ENCODE results near the gene PDE1A.

Gene PDE1A

DNA sequence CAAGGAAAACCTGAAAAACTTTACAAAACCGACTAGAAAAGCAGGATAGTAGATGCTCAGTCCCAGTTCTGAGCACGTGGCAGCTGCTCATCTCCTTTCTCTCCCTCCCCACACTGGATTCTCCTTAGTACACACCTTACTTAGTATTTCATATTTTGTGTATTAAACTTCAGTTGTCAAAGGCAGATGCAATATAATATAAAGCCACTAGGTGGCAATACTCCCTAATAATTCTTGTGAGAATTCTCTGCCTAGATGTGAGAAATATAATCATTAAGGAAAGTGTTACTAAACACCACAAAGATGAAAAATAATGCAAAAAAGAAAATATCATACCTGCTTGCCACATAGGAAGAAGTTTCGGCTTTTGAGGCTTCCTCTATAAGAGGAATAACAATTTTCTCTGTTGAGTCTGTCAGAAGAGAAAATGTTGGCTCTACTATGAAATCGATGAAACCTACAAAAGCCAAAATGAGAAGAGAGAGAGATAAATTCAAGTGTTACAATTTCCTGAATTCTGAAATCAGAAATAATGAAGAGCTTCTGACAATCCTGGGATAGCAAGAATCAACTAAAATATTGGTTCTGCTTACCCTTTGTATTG is 240.6 kb downstream of the PDE1A start:
- no peak for DNase-seq

DNA sequence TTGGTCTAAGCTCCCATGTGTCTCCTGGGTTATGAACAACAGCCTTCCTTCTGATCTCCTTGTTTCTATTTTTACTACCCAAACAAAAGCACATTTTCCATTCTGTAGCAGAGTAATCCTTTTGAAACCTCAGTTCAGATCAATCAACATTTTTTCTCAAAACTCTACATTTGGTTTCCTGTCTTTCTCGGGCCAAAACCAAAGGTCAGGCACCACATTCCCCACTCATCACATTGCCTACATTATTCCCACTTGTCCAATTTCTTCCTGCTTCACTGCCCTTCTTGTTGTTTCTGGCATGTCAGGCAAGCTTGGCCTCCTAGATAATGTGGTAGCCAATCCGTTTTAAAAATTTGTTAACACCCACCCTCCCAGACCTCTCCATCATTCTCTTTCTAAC is 244.4 kb downstream of the PDE1A start:
- no peak for DNase-seq

DNA sequence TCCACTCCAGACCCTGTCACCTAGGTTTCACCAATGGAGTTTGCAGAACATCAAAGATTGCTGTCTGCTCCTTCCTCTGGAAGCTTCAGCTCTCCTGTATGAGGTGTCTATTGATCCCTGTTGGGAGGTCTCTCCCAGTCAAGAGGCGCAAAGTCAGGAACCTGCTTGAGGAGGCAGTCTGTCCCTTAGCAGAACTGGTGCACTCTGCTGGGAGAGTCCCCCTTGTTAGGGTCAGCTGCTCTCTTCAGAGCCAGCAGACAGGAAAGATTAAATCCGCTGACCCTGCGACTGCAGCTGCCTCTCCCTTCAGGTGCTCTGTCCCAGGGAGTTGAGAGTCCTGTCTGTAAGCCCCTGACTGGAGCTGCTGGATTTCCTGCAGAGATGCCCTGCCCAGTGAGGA is 245.5 kb downstream of the PDE1A start:
- DNase-seq, result no peak

DNA sequence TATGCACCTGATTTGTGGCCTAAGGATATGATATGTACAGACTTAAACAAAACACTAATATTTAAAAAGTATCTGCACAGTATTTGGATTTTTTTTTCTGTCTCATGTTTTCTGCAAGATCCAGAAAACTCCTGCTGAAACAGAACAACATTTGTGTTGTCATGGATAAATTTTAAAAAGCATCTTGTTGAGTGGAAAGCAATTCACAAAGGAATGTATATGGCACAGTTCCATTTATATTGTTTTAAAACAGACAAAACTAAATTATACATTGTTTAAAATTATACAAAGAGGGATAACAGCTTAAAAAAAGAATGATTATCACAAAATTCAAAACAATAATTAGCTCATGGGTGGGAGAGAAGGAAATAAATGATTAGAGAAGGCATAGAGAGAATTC is 247.7 kb downstream of the PDE1A start:
- no peak for DNase-seq

DNA sequence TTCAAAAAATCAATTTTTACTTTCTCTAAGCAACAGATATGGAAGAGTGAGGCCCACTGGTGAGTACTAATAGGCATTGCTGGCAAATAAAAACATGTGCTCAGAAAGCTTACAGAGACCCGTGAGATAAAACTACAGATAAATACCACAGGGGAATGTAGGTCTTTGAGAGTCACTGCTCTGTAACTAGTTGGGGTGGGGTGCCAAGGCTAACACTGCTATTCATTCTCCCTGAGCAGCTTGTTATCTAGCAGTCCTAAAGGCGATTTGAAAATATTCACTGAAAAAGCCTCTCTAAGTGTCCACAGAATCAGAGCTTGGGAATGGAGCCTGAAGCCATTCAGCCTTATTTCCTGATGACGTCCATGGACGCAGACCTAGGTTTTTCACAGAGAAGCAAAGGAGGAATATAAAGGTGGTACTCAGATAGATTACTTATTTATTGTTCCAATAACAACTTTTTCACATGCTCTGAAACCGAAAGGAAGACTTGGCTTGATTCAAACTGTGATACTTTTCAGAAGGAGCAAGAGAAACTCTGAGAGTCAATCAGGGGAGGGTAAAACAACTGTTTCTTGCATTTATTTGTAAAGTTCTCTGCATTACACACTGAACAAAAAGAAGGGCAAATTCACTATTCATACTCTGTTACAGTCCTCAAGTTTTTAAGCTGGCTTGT is 252.8 kb downstream of the PDE1A start:
- no peak for DNase-seq

DNA sequence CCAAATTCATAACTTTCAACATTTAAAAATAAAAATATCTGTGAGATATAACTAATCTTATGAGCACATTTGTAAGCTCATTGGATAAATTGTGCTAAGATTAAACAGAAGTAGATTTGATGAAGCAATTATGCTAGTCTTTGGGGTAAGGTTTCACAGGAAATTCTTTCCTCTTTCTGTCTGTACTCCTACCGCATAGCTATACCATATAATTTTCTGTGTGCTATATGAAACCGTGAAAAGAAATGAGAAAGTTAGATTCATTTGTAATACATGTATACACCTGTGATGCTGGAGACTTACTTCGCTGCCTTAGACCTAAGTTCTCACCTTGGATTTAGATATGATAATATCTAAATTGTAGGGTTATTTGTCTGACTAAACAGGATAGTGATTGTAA is 256.5 kb downstream of the PDE1A start:
- no peak for DNase-seq

DNA sequence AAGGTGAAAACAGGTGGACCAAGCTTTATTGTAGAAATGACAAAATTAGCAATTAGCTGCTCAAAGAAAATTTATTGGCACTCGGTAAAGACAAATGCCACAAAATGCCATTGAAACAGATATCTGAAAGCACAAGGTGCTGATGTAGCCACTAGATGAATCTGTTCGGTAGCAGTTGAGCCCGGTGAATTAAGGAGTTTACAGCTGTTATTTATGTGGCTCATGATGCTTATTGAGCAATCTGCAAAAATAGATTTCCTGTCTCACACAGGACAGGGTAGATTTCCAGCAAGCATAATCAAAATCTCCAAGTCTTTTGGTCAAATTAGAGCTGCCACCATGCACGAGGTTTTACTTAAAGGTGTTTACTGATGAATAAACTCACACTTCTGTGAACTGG is 259.0 kb downstream of the PDE1A start:
- no peak for DNase-seq

DNA sequence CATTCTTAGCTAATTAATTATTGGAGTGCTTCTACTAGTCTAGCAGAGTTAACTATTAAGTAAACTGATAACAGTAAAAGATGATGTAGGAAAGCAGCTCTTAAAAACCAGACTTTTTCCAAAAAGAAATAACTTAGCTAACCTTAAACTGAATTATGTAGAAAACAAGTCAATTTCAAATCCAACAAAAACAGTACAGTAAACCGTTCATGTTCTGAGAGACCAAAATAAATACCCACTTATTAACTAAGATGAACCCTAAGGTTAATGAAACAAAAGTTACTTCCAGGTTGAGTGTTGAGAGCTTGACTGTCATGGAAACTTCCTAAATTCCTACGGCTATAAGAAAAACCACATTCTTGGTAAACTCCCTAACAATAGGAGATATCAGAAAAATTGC is 260.0 kb downstream of the PDE1A start:
- DNase-seq, result no peak

DNA sequence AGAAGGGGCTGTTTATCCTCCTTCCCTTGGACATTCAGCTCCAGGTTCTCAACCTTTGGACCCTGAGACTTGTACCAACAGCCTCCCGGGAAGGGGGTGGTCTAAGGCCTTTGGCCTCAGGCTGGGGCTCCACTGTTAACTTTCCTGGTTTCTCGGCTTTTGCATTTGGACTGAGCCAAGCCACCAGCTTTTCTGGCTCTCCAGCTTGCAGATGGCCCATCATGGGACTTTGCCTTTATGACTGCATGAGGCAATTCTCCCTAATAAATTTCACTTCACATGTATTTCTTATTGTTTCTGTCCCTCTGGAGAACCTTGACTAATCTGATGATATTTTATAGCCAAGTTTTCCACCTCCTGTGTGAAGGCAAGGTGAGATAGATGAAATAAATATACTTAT is 260.4 kb downstream of the PDE1A start:
- DNase-seq, result no peak

DNA sequence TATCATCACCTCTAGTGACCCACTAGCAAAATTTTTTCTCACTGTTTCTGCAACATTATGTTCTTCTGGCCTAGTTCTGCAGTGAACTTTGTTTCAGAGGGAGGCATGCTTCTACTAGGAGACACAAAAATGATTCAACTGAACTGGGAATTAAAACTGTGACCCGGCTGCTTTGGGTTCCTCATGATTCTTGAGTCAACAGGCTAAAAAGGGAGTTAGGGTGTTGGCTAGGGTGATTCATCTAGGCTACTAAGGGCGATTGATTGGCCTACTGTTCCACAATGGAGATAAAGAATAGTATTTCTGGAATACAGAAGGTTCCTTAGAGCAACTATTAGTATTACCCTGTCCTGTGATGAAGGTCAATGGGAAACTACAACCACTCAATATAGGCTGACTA is 261.6 kb downstream of the PDE1A start:
- DNase-seq, result no peak

DNA sequence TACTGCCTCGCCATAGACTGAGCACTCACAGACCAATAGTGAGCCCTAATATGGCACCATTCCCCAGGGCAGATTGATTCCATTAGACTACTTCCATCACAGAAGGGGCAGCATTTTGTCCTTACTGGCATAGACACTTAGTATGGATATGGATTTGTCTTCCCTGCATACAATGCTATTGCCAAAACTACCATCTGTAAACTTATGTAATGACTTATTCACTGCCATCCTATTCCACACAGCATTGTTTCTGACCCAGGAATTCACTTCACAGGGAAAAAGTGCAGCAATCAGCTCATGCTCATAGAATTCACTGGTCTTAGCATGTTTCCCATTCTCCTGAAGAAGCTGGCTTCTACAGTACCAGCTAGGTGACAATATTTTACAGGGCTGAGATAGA is 262.1 kb downstream of the PDE1A start:
- no peak for DNase-seq

DNA sequence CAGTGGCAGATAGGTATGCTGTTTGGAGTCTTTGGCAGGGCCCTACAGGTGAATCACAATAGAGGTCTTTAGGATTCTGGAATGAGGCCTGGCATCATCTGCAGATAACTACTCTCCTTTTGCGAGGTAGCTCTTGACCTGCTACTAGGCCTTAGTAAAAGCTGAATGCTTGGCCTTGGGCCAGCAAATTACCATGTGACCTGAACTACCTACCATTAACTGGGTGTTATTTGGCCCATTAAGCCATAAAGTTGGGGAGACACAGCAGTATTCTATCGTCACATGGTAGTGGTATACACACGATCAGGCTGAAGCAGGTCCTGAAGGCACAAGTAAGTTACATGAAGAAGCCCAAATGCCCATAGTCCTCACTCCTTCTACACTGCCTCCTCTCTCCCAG is 263.0 kb downstream of the PDE1A start:
- no peak for DNase-seq

DNA sequence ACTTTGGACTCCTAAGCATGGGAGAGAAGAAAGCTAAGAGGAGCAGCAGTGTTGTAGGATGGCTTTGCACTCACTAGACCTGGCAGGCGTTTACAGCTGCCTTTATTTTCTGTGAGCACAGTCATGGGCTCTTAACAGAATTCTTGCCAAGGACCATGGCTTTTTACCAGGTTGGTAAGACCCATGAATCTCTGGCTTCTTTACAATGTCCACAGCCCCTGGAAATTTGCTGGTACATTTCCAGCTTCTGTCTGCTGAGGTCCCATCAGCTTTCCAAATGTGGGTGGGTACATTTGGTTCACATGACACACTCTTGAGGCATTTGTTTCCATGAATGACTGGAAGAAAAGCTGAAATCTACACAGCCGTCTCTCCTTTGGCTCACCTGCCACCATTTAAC is 278.5 kb downstream of the PDE1A start:
- no peak for DNase-seq

DNA sequence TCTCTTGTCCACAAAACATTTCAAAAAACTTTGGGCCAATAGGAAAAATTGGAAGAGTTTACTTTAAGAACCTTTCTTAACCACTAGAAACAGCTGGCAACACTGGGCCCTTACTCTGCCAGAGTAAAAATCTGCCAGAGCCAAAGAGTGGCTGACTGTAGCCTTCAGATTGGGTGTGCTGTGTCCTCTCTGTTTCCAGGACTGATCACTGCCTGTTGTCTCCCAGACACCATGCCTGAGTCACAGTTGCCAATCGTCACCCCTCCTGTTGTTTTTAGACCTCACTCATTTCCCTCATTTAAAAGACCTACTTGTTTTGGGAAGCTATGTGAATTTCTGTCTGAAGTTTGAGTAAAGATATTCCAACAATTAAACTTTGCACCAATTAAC is 282.1 kb downstream of the PDE1A start:
- no peak for DNase-seq

DNA sequence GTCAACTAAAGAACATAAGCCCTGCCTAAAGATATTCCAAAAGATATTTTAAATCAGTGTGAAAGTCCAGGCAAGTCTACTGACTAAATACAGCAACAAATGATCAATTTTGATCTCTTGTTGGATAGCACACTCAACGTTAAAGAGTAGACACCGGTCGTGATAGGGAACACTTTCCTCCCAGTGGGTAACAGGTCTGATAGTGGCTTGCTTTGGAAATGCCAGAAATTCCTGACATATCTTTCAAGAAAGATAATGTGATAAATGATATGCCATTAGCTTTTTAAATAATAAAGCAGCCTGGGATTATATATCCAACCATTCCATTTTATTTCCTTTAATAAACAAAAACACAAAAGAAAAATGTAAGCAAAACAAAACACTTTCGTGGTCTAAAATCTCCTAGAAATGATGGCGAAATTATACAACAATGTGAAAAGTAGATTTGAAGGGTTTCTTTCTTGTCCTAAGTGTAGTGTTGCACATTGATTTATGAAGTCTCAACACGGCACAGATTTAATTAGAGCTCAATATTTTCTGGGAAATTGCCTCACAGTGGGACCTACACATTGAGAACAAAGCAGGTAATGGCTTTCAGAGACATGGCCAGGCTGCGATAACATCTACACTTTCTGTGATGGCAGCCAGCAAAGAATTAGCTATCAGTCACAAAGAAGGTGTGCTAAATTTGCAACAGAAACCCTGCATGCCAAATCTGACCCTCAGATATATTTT is 282.6 kb downstream of the PDE1A start:
- DNase-seq, result no peak

DNA sequence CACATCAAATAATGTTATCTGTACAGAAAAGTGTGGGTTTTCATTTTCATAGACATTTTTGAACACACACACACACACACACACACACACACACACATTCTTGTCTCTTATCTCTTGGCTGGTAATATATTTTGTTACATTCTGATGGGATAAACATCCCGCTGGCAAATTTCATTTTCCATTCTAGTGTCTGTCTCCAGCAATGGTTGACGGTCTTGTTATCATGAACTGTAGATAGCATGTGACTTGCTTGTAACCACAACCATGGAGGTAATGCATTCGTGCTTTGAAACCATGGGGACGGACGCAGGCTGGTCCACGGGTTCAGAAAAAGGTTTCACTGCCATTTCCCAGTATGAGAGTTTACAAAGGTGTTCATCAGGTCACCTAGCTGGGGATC is 284.8 kb downstream of the PDE1A start:
- no peak for DNase-seq

DNA sequence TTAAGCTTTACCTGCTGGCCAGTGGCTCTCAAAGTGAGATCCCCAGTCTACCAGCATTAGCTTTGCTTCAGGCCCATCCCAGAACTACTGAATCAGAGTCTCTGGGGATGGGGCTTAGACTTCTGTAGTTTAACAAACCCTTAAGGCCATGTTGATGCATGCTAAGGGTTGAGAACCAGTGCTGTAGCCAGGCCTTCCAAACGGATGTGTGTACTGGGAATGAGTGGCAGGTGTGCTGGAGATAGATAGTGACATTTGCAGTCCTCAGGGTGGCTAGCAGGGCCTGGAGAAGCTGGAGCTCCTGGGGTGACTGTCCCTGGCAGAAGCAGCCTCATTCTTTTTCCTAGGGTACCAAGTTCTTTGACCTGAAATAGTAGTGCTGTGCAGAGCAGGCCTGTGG is 292.6 kb downstream of the PDE1A start:
- DNase-seq, result no peak

DNA sequence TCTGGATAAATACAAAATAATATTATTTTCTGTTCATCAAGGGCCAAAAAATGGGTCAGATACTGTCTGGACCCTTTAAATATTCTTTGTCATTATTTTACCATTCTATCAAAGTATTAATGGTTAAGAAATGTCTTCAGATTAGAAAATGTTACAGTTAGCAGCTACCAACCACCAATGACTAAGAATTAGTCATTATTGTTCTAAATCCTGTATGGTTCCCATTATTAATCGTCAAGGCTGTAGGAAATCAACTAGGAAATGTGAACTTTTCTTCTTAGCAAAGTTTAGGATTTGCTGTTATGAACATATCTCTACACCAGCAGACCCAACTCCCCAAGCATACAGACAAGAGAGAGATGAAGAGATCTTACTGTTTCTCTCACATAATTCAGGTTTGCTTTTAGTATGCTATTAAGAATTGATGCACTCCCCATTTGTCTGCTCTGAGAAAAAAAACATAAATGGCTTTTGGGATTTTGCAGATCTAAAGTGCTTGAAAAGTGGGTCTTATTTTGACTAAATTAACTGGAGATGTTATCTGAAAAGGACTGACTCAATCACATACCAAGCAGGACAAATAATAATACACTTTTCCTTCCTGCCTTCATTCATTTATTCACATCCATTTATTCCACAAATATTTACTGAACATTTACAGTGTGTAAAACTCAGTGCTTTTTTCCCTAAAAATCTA is 293.5 kb downstream of the PDE1A start:
- no peak for DNase-seq

DNA sequence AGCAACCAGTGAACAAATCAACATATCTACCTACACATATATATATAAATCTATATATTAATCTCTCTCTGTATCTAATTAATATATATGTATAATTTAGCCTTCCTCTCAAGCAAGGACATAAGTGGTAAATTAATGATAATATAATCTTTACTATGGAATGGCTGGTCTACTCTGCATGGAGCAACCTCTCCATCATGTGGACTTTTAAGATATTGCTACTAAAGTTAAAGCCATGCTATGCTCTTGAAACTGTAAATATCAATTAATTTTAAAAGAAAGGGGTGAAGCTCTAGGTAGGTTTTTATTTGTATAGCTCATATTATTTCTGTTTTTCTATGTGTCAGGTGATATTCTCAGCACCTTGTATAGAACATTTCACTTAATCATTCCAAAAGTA is 294.2 kb downstream of the PDE1A start:
- no peak for DNase-seq

DNA sequence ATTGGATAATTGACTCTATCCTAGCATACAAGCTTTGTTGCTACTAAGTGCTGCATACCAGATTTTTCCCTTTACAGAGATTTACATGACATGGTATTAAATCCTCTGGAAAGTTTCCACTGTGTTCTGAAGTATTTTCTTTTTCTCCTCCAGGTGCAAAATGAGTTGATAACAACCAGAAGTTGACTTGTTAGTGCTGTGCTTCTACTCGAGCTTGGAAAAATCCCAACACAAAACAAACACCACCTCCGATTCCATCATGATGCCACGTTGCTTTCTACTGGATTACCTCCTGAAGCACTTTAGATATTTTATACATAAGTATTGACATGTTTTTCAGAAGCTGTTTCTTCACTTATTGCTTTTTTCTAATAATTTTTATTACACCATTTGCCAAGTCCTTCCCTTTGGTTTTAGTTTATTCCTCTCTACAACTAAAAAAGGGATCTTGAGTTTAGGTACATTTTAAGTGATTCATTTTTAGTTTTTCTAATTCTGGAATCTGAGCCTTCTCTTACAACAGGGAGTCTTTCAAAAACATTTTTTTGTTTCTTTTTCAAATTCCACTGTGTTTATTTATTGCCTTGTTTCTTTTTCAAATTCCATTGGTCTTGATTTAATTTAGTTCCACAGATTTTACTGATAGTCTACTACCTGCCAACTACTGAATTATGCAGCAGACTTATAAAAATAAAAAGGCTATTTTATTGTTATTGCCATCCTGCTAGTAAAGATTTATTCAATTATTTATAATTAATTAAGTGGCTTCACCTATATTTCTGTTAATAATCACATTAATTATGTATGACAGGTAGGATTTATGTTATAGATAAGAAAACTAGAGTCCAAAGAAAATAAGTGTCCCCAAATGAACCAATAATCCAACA is 297.8 kb downstream of the PDE1A start:
- DNase-seq, result no peak

DNA sequence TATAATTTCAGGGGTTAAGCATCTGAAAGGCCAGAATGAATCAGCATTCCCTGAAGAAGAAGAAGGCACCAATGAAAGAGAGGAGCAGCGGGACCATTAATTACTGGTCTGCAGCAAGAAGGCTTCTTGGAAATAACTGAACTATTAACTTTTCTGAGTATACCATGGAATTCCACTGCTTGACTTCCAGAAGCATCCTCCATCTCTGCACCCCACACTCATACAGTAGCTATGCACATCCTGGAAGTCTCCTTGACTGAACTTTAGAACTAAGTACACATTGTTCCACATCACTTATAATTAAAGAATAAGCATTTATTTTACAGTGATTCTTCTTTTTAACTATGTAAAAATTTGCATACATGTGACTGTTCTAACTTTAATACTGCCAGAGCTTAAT is 309.6 kb downstream of the PDE1A start:
- no peak for DNase-seq

DNA sequence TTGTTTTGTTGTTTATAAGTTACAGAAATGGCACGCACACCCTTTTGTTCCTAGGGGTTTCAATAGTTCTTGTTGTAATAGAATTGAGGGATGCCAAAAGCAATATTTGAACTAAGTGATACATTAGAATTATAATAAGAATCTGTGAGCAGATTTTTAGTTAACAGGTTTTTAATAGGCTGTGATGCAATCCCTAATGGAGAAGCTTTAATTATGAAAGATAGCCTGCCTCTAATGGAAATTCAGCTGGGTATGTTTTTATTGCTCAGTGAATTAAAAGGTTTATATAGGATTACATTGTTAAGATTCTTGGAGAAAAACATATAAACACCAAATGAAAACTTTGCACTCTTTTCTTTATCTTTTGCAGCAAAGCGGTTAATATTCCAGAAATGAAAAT is 310.1 kb downstream of the PDE1A start:
- no peak for DNase-seq

DNA sequence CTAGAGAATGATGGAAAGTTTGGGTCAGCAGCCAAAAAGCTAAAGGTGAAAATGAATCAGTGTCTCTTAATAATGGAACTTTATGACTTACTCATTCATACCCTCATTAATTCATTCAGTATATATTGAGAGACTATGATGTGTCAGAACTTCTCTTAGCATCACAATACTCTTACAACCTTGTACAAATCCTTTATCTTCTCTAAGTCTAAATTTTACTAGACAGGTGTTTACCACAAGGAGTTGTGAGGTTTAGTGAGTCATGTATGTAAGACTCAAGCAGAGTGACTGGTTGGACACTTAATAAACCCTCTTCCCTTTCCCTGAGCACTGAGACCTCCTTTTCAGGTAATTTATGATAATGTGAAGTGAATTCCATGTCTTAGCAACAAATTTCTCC is 311.6 kb downstream of the PDE1A start:
- no peak for DNase-seq

Data from activated naive CD4-positive, alpha-beta T cell (primary cell).